Measurements from ENCODE around the gene LUZP2. TPM values are rescaled to one million over a fixed set of nuclear protein-coding genes. Genes with fewer than 3 reads are reported as not detected.

LUZP2 gene
- total RNA-seq, 2 experiments from 2014 or later, result not detected

- intact Hi-C loops (cut with micrococcal nuclease; ENCODE audit: unreplicated experiment), result no loop called here
- no peaks in the 10 kb centered on the region for H3K4me1 ChIP-seq (ENCODE audit: insufficient read depth, low read length, poor library complexity, severe bottlenecking)
- H3K4me3 ChIP-seq (ENCODE audit: low read depth, low read length, poor library complexity, severe bottlenecking), result no peak overlapping the region
- BruUV-seq (replicated peaks), result no TSS peak
- H3K4me2 ChIP-seq (ENCODE audit: low read length), result no peak overlapping the region
- H3K36me3 ChIP-seq (ENCODE audit: insufficient read depth, low read length), result no peaks in the 10 kb centered on the region
- no peaks in the 10 kb centered on the region for H3K79me2 ChIP-seq (ENCODE audit: insufficient read depth, low read depth, low read length)
- no peaks in the 10 kb centered on the region for H3K9me3 ChIP-seq (ENCODE audit: low read length)
- no peak for DNase-seq (ENCODE audit: low spot score)
- no peaks in the 10 kb centered on the region for H3K9me2 ChIP-seq (ENCODE audit: insufficient read depth, low read length)
- no peak for TF ChIP-seq CTCF (conservative IDR thresholded peaks at IDR 0.05; ENCODE audit: low read length)
- no peaks in the 10 kb centered on the region for H4K20me1 ChIP-seq (ENCODE audit: insufficient read depth, low read length)
- POLR2A ChIA-PET, result interaction anchor here (0.6 kb wide), 1 partner anchor 10 kb away, joined by 3 read pairs; no protein-coding TSS in a partner anchor
- H3K27ac ChIP-seq (ENCODE audit: low read depth, low read length, poor library complexity, severe bottlenecking), result no peak overlapping the region
- CTCF ChIA-PET (ENCODE audit: unreplicated experiment), result no interaction called here
- no peak overlapping the region for H2AFZ ChIP-seq (ENCODE audit: low read length)
Observed at GRCh38 chr11:24805671-24806070, 308.8 kb downstream of the LUZP2 start.

- Histone ChIP-seq H3K27ac (ENCODE audit: low read depth, low read length, poor library complexity, severe bottlenecking) (no peak overlapping the region), H3K36me3 (ENCODE audit: insufficient read depth, low read length) (no peaks in the 10 kb centered on the region), H3K4me3 (ENCODE audit: low read depth, low read length, poor library complexity, severe bottlenecking) (no peak overlapping the region), H3K9me2 (ENCODE audit: insufficient read depth, low read length) (no peaks in the 10 kb centered on the region), H2AFZ (ENCODE audit: low read length) (no peak overlapping the region), H3K4me2 (ENCODE audit: low read length) (no peak overlapping the region), H3K79me2 (ENCODE audit: insufficient read depth, low read depth, low read length) (no peaks in the 10 kb centered on the region), H4K20me1 (ENCODE audit: insufficient read depth, low read length) (no peaks in the 10 kb centered on the region), H3K9me3 (ENCODE audit: low read length) (no peaks in the 10 kb centered on the region), H3K4me1 (ENCODE audit: insufficient read depth, low read length, poor library complexity, severe bottlenecking) (no peaks in the 10 kb centered on the region)
- CTCF ChIA-PET (ENCODE audit: unreplicated experiment), result no interaction called here
- POLR2A ChIA-PET, result interaction anchor here (1.3 to 2.2 kb wide), 2 partner anchors 11 to 17 kb away, joined by 5 to 7 read pairs; no protein-coding TSS in a partner anchor
- no TSS peak for BruUV-seq (replicated peaks)
- DNase-seq (ENCODE audit: low spot score), result no peak
- no peak for TF ChIP-seq CTCF (conservative IDR thresholded peaks at IDR 0.05; ENCODE audit: low read length)
- no peak for TF ChIP-seq EZH2phosphoT487 (IDR thresholded peaks at IDR 0.05; ENCODE audit: borderline replicate concordance, low read depth, low read length)
- intact Hi-C loops (cut with micrococcal nuclease; ENCODE audit: unreplicated experiment), result no loop called here
Observed at GRCh38 chr11:24808173-24808572, 311.3 kb downstream of the LUZP2 start.

GRCh38 chr11:24819006-24819405, 322.2 kb downstream of the LUZP2 start:
- Histone ChIP-seq H3K4me3 (ENCODE audit: low read depth, low read length, poor library complexity, severe bottlenecking) (no peak overlapping the region), H2AFZ (ENCODE audit: low read length) (no peak overlapping the region), H4K20me1 (ENCODE audit: insufficient read depth, low read length) (no peaks in the 10 kb centered on the region), H3K9me2 (ENCODE audit: insufficient read depth, low read length) (no peaks in the 10 kb centered on the region), H3K27ac (ENCODE audit: low read depth, low read length, poor library complexity, severe bottlenecking) (no peak overlapping the region), H3K9me3 (ENCODE audit: low read length) (no peaks in the 10 kb centered on the region), H3K4me2 (ENCODE audit: low read length) (no peak overlapping the region), H3K79me2 (ENCODE audit: insufficient read depth, low read depth, low read length) (no peaks in the 10 kb centered on the region), H3K4me1 (ENCODE audit: insufficient read depth, low read length, poor library complexity, severe bottlenecking) (no peaks in the 10 kb centered on the region), H3K36me3 (ENCODE audit: insufficient read depth, low read length) (no peaks in the 10 kb centered on the region)
- DNase-seq (ENCODE audit: low spot score), result no peak
- BruUV-seq (replicated peaks), result no TSS peak
- POLR2A ChIA-PET, result interaction anchor here (0.8 to 1.3 kb wide), 4 partner anchors 11 to 538 kb away, joined by 3 to 5 read pairs (median 3); no protein-coding TSS in a partner anchor
- intact Hi-C loops (cut with micrococcal nuclease; ENCODE audit: unreplicated experiment), result no loop called here
- TF ChIP-seq EZH2phosphoT487 (IDR thresholded peaks at IDR 0.05; ENCODE audit: borderline replicate concordance, low read depth, low read length), result no peak
- TF ChIP-seq CTCF (conservative IDR thresholded peaks at IDR 0.05; ENCODE audit: low read length), result no peak
- CTCF ChIA-PET (ENCODE audit: unreplicated experiment), result no interaction called here
